GM21447 (cell line): ENCODE data around the gene RBM10.

ENCODE experiments used
- ATAC-seq: cut with Tn5 transposase; IDR thresholded peaks from one replicate; pipeline ENCODE4 v1.9.1; 2021; ENCODE audit not compliant: unreplicated experiment

Gene RBM10

DNA sequence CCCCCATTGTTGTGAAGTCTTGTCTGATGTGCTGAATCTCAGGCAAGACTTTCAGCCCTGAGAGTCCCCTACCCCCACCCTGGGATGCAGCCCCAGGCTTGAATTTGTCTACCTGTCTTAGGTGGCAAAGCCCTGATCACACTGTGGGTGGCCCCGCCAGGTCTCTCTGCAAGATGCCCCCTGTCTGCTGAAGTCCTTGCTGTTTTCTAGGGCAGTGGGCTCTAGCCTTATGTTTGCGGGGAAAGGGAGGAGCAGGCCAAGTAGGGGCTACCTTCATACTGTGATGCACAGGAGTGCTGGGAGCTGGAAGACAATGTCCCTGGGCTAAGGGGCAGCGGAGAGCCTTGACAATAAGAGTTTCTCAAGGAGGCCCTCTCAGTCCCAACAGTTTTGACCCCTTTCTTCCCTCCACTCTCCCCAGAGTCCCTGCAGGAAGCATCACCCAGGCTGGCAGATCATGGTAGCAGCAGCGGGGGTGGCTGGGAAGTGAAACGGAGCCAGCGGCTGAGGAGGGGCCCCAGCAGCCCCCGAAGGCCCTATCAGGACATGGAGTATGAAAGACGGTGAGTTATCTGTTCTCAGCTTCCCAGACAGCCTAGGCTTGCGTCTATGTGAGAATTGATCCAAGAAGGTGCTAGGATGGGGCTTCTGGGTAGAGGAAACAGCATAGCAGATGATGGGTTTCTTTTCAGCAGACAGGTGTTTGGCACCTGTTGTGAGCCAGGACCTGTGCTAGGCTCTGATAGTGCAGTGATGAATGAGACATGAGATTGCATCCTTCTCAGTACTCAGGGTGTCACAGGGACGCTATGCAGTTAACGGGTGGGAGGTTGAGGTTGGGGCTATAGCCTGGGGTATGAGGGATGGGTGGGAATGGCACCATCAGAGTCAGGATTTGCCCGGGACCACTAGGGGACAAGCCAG, 2.2 kb downstream of the RBM10 start:
- no peak for ATAC-seq

DNA sequence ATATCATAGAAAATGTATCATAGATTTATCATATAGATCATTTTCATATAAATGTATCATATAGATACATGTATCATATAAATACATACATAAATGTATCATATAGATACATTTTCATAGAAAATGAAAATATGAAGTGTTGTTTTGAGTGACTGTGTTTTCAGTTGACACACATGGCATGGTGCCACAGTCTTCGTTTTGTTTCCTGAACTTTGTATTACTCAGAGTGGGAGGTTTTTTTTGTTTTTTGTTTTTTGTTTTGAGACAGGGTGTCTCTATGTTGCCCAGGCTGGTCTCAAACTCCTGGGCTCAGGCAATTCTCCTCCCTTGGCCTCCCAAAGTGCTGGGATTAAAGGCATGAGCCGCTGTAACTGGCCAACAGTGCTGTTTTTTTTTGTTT, 3.9 kb downstream of the RBM10 start:
- no peak for ATAC-seq

- ATAC-seq = no peak
Observed at GRCh38 chrX:47151435-47151834, 6.4 kb downstream of the RBM10 start.

DNA sequence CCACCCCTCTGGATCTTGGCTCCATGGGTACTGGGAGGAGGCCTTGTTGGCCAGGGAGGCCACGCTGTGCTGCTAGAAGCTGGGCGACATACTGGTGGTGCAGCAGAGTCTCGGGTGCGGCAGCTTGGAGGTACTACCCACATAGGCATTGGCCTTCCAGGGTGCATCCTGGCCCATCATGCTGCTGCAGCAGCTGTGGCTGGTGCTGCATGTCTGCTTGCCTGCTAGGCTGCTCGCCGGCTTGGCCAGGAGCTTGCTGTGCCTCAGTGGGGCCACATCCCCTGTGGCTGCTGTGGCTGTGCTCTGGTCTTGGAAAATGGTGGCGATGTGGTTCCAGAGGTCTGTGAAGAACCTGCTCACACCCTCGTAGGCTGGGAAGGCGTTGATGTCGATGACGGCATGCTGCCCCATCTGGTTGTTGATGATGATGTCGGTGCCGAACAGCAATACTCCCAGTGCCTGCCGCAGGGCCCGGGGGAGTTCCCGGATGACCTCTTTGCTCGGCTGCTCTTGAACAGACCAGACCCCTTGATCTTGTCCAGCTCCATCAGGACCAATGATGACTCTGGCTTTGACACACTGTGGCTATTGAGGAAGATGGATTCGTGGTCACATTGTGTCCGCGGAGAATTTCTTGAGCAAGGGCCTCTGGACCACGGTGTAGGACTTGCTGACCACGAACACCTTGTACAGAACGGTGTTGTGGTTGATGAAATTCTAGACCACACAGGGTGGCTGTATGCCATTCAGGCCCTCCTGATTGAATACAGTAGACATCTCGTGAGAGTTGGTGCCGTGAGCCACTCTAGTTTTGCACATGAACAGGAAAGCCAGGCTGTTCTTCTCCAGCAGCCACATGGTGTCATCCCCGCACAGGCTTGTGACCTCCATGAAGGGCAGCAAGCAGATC, 11.8 kb downstream of the RBM10 start:
- ATAC-seq = no peak

- no peak for ATAC-seq
Observed at GRCh38 chrX:47158131-47158530, 13.1 kb downstream of the RBM10 start.

DNA sequence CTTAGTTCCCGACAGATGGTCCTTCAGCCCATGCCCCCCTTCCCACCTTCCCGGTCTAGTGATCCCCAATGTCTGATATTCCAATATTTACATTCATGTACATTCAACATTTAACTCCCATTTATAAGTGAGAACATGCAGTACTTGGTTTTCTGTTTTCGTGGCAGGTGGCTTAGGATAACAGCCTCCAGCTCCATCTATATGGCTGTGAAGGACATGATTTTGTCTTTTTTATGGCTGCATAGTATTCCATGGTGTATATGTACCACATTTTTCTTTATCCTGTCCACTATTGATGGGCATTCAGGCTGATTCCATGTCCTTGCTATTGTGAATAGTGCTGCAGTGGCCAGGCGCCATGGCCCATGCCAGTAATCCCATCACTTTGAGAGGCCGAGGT, 13.8 kb downstream of the RBM10 start:
- ATAC-seq = no peak

- ATAC-seq = no peak
Observed at GRCh38 chrX:47160781-47161180, 15.8 kb downstream of the RBM10 start.

- no peak for ATAC-seq
Observed at GRCh38 chrX:47162927-47163583, 18.0 kb downstream of the RBM10 start.

DNA sequence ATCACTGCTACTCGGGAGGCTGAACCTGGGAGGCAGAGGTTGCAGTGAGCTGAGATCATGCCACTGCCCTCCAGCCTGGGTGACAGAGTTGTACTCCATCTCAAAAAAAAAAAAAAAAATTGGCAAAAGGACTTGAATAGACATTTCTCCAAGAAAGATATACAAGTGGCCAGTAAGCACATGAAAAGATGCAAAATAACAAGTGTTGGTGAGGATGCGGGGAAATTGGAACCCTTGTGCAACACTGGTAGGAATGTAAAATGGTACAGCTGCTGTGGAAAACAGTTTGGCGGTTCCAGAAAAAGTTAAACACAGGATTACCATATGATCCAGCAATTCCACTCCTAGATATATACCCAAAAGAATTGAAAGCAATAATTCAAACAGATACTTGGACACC, 19.4 kb downstream of the RBM10 start:
- ATAC-seq = no peak

- ATAC-seq = no peak
Observed at GRCh38 chrX:47166126-47166525, 21.1 kb downstream of the RBM10 start.

DNA sequence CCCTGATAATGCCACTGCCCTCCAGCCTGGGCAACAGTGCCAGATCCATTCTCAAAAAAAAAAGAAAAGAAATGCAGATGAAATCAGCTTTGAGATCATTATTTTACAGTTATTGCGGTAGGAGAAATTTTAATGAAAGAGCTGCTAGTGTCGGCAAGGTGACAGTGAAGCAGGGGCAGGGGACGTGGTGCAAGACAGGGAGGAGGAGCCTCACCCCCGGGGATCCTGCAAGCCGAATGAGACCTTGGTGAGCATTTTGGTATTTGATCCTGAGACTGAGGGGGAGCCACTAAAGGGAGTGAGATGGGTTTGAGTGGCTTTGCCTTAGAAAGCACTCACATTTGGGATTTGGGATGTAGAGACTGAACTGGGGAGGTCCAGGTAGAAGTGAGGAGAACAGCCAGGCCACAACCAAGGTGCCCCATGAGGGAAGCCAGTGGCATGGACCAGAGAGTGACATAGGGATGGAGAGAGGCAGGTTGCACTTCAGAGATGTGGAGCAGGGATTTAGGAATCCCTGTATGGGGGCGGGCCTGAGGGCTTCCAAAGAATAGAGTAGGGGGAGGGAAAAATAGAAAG, 23.6 kb downstream of the RBM10 start:
- ATAC-seq = no peak

DNA sequence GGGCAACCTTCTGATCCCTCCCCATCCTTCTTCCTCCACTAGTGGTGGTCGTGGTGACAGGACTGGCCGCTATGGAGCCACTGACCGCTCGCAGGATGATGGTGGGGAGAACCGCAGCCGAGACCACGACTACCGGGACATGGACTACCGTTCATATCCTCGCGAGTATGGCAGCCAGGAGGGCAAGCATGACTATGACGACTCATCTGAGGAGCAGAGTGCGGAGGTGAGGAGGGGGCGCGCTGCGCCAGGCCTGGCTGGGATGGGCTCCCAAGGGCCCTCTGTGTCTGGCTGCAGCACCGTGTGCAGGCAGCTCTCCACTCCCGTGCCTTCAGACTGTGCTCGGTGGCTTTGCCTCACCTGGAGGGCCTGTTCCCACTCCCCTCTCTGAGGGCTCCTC, 24.3 kb downstream of the RBM10 start:
- no peak for ATAC-seq

- ATAC-seq = no peak
Observed at GRCh38 chrX:47169726-47170515, 24.9 kb downstream of the RBM10 start.

GRCh38 chrX:47170861-47171692, 26.1 kb downstream of the RBM10 start:
- no peak for ATAC-seq

GRCh38 chrX:47171996-47172395, 27.0 kb downstream of the RBM10 start:
- ATAC-seq = no peak

DNA sequence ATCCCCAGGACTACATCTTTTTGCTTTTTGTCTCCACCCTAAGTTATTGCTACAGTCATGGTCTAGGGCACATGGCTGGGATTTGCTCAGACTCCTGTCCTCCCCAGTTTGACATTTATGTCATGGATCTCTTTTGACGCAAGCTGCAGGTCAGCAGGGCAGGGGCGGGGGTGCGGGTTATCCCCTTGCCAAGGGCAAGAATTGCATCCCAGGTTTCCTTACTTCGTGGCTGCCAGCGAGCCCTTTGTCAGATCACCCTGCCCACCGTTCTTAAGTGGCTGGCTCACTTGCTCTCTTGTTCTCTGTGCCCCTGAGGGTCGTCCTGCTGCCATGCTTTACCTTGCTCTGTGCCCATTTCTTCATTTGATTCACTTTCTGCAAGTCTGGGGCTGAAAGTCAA, 27.5 kb downstream of the RBM10 start:
- no peak for ATAC-seq

DNA sequence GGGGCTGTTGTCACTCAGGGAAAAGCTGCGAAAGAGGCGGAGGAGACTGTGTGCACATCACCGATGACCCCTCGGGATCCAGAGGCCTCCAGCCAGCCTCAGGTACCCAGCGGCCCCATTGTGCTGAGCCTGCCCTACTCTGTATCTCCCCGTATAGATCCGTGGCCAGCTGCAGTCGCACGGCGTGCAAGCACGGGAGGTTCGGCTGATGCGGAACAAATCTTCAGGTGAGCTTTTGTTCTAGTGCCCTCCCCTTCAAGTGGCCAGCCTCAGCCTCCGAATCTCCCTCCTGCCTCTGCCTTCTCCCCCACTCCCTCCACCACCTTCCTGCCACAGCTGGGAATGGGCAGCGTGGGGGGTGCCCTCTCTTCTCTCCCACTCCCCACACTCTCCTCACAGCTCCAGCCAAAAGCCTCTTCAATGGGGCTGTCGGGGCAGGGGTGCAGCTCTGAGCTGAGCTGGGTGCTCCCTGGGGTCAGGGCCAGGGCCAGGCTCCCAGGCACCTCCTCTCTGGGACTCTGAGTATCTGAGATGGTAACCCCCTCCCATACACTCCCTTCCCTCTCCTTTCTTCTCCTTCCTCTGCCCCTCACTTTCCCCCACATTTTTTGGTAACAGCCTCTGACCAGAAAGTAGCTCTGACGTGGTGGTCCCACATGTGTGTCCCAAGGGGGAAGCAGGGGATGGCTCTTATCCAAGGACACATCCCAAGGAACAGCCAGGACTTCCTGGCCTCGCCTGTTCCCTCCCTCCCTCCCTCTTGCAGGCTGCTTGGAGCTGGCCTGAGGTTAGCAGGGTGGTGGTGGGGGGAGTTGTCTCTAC, 28.2 kb downstream of the RBM10 start:
- no peak for ATAC-seq

DNA sequence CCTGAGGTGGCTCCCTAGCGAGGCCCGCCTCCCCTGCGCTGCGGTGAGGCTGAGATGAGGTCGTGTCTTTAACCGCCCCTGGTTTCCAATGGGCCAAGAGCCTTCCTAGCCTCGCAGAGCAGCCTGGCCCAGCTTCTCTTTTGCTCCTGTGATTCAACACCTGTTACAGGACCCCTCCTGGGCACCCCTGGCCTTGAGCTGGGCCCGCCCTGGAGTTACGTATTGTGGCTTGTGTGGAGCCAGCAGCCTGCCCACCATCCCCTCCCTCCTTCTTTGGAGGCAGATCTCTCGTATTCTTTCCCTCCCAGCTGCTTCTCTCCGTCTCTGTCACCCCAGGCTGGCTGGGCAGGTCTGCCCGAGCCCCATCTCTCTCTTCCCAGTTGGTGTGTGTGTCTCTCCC, 29.4 kb downstream of the RBM10 start:
- ATAC-seq = no peak
